HEK293T (cell line): ENCODE data around the gene SFT2D1.
A peak's percentile ranks its signal among the peaks of the same experiment; 100 is the strongest.

Source experiments
- CTCF ChIA-PET: fragments of 350-600 bp; formaldehyde crosslinking; extraction: SDS; loops from one replicate; lab custom pipeline; 2021; ENCODE audit warnings: antibody characterized with exemption, inconsistent platforms; lab: Yijun Ruan, JAX
- POLR2A ChIA-PET: fragments of 350-600 bp; formaldehyde crosslinking; extraction: SDS; loops from one replicate; lab custom pipeline; 2020; ENCODE audit warnings: antibody characterized with exemption, inconsistent platforms; lab: Yijun Ruan, JAX
- DNase-seq: peaks from one replicate; pipeline ENCODE4 v3.0.0; 2012; ENCODE audit warnings: mixed read lengths; ENCODE audit errors: extremely low spot score
- ARNT ChIP-seq: fragments of 450-650 bp; IDR thresholded peaks from 2 replicates; pipeline ENCODE4 v1.6.1; 2017; ENCODE audit warnings: mild to moderate bottlenecking
- BHLHE40 ChIP-seq: fragments of 450-650 bp; IDR thresholded peaks from 2 replicates; pipeline ENCODE4 v1.6.1; 2016; ENCODE audit warnings: mild to moderate bottlenecking, moderate library complexity, borderline replicate concordance
- CTBP1 ChIP-seq: fragments of 450-650 bp; IDR thresholded peaks from 2 replicates; pipeline ENCODE4 v1.6.1; 2016; ENCODE audit warnings: borderline replicate concordance
- ELF4 ChIP-seq: fragments of 450-650 bp; IDR thresholded peaks from 2 replicates; pipeline ENCODE4 v1.6.1; 2017; ENCODE audit warnings: antibody characterized with exemption
- FOXA1 ChIP-seq: fragments of 450-650 bp; IDR thresholded peaks from 2 replicates; pipeline ENCODE4 v1.6.1; 2016; ENCODE audit warnings: mild to moderate bottlenecking
- FOXK2 ChIP-seq: fragments of 450-650 bp; IDR thresholded peaks from 2 replicates; pipeline ENCODE4 v1.6.1; 2016; ENCODE audit warnings: mild to moderate bottlenecking
- FOXM1 ChIP-seq: fragments of 450-650 bp; IDR thresholded peaks from 2 replicates; pipeline ENCODE4 v1.6.1; 2017; ENCODE audit warnings: mild to moderate bottlenecking, borderline replicate concordance
- HDGF ChIP-seq: fragments of 450-650 bp; IDR thresholded peaks from 2 replicates; pipeline ENCODE4 v1.6.1; 2017; ENCODE audit warnings: antibody characterized with exemption, borderline replicate concordance
- L3MBTL2 ChIP-seq: fragments of 450-650 bp; conservative IDR thresholded peaks from 2 replicates; pipeline ENCODE4 v1.6.1; 2016; ENCODE audit warnings: mild to moderate bottlenecking
- LEF1 ChIP-seq: fragments of 450-650 bp; IDR thresholded peaks from 2 replicates; pipeline ENCODE4 v1.6.1; 2017; ENCODE audit warnings: mild to moderate bottlenecking, borderline replicate concordance
- NFRKB ChIP-seq: fragments of 450-650 bp; IDR thresholded peaks from 2 replicates; pipeline ENCODE4 v1.6.1; 2016; ENCODE audit warnings: mild to moderate bottlenecking, moderate library complexity
- PKNOX1 ChIP-seq: fragments of 450-650 bp; IDR thresholded peaks from 2 replicates; pipeline ENCODE4 v1.6.1; 2016
- SP1 ChIP-seq: fragments of 450-650 bp; IDR thresholded peaks from 2 replicates; pipeline ENCODE4 v1.6.1; 2017
- SUZ12 ChIP-seq: fragments of 450-650 bp; IDR thresholded peaks from 2 replicates; pipeline ENCODE4 v1.6.1; 2016; ENCODE audit warnings: mild to moderate bottlenecking
- TARDBP ChIP-seq: fragments of 450-650 bp; IDR thresholded peaks from 2 replicates; pipeline ENCODE4 v1.6.1; 2016
- ZNF384 ChIP-seq: fragments of 450-650 bp; IDR thresholded peaks from 2 replicates; pipeline ENCODE4 v1.6.1; 2016

SFT2D1 gene

GRCh38 chr6:166309977-166310376, 32.4 kb downstream of the SFT2D1 start:
- TF ChIP-seq ELF4 (no peak), SP1 (no peak)
- CTCF ChIA-PET = interaction anchor here (1.2 to 1.9 kb wide), 2 partner anchors 10 to 72 kb away, joined by 5 to 9 read pairs; no protein-coding TSS in a partner anchor
- DNase-seq = no peak
- POLR2A ChIA-PET = no interaction called here

- POLR2A ChIA-PET = interaction anchor here (0.5 kb wide), 1 partner anchor 146 kb away, joined by 3 read pairs; no protein-coding TSS in a partner anchor
- no peak for DNase-seq
Observed at GRCh38 chr6:166308769-166309589, 33.4 kb downstream of the SFT2D1 start.

GRCh38 chr6:166308033-166308768, 34.1 kb downstream of the SFT2D1 start, which contains the start of gene PRR18:
Gene PRR18, minus strand, starts transcription at chr6:166308392. Its CDS starts 250 bp downstream, at chr6:166308142.
- CTCF ChIA-PET = no interaction called here
- DNase-seq = no peak
- TF ChIP-seq FOXK2 (no peak), NFRKB (no peak)
- POLR2A ChIA-PET = no interaction called here

More at GRCh38 chr6:166308769-166309589, 33.4 kb downstream of the SFT2D1 start:
- CTCF ChIA-PET = interaction anchor here (1.2 kb wide), 1 partner anchor 11 kb away, joined by 5 read pairs; no protein-coding TSS in a partner anchor
- TF ChIP-seq L3MBTL2 (0 out of 2 replicates have a peak, but pooled peaks have one; percentile 36), BHLHE40 (no peak)

GRCh38 chr6:166307082-166308032, 35.0 kb downstream of the SFT2D1 start:
- ChIA-PET CTCF (no interaction called here), POLR2A (no interaction called here)
- TF ChIP-seq PKNOX1 (no peak), LEF1 (no peak), SUZ12 (no peak), CTBP1 (no peak), ARNT (no peak), FOXA1 (no peak), L3MBTL2 (no peak), HDGF (no peak), NFRKB (no peak), ZNF384 (no peak), SP1 (no peak), TARDBP (no peak), BHLHE40 (no peak), FOXM1 (no peak), ELF4 (no peak), FOXK2 (no peak)
- DNase-seq = no peak

GRCh38 chr6:166306378-166307081, 35.8 kb downstream of the SFT2D1 start:
- no peak for TF ChIP-seq ZNF384
- TF ChIP-seq CTBP1 = no peak
- no peak for TF ChIP-seq SP1
- no peak for TF ChIP-seq ARNT
- no peak for TF ChIP-seq TARDBP
- CTCF ChIA-PET = no interaction called here
- DNase-seq = no peak
- POLR2A ChIA-PET = no interaction called here

- POLR2A ChIA-PET = no interaction called here
- CTCF ChIA-PET = interaction anchor here (1.0 kb wide), 1 partner anchor 8 kb away, joined by 5 read pairs; no protein-coding TSS in a partner anchor
- TF ChIP-seq CTBP1 = no peak
- no peak for TF ChIP-seq LEF1
- TF ChIP-seq NFRKB = no peak
- TF ChIP-seq SUZ12 = no peak
- TF ChIP-seq ZNF384 = no peak
- no peak for TF ChIP-seq PKNOX1
- TF ChIP-seq FOXA1 = no peak
- TF ChIP-seq FOXM1 = no peak
- no peak for TF ChIP-seq HDGF
- no peak for TF ChIP-seq BHLHE40
- no peak for TF ChIP-seq ELF4
- TF ChIP-seq TARDBP = no peak
- TF ChIP-seq SP1 = no peak
- no peak for DNase-seq
Observed at GRCh38 chr6:166305562-166306117, 36.7 kb downstream of the SFT2D1 start.
